WERI-Rb-1 (cell line): ENCODE measurements around the gene IFT88.

Experiments
- DNase-seq: peaks from one replicate; pipeline ENCODE4 v3.0.0-alpha.2; 2020
- H3K27ac ChIP-seq: fragments of 250-450 bp; sonication (Bioruptor Pico); 2 replicates; pipeline ENCODE4 v1.5.1; 2020; ENCODE audit warnings: mild to moderate bottlenecking, moderate library complexity
- H3K27me3 ChIP-seq: fragments of 250-450 bp; sonication (Bioruptor Pico); 2 replicates; pipeline ENCODE4 v1.5.1; 2021; ENCODE audit warnings: mild to moderate bottlenecking, low read depth, moderate library complexity; ENCODE audit not compliant: insufficient read depth, severe bottlenecking
- H3K36me3 ChIP-seq: fragments of 250-450 bp; sonication (Bioruptor Pico); 2 replicates; pipeline ENCODE4 v1.5.1; 2020; ENCODE audit warnings: mild to moderate bottlenecking, moderate library complexity
- H3K4me3 ChIP-seq: 2 replicates; pipeline ENCODE4 v1.5.1; 2011; ENCODE audit warnings: low read depth, mild to moderate bottlenecking, control low read depth, low read length
- H3K9me3 ChIP-seq: fragments of 250-450 bp; sonication (Bioruptor Pico); 2 replicates; pipeline ENCODE4 v1.5.1; 2021; ENCODE audit warnings: mild to moderate bottlenecking, moderate library complexity; ENCODE audit not compliant: severe bottlenecking
- TF ChIP-seq, protein P1 (sequence below): IDR thresholded peaks from 2 replicates; pipeline ENCODE4 v1.5.1; 2011; ENCODE audit warnings: low read depth, mild to moderate bottlenecking, control low read depth, inconsistent platforms, low read length

The IFT88 gene

DNA sequence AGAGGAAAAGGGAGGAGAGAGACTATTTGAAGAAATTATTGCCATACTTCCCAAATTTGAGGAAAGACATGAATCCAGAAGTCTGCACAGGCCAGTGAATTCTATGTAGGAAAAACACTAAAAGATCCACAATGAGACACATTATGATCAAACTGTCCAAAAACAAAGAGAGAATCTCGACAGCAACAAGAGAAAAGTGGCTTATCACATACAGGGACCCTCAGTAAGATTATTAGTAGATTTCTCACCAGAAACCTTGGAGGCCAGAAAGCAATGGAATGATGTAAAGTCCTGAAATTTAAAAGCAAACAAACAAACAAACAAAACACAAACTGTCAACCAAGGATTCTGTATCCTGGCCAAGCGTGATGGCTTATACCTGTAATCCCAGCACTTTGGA is 80.8 kb downstream of the IFT88 start:
- TF ChIP-seq, protein P1, sequence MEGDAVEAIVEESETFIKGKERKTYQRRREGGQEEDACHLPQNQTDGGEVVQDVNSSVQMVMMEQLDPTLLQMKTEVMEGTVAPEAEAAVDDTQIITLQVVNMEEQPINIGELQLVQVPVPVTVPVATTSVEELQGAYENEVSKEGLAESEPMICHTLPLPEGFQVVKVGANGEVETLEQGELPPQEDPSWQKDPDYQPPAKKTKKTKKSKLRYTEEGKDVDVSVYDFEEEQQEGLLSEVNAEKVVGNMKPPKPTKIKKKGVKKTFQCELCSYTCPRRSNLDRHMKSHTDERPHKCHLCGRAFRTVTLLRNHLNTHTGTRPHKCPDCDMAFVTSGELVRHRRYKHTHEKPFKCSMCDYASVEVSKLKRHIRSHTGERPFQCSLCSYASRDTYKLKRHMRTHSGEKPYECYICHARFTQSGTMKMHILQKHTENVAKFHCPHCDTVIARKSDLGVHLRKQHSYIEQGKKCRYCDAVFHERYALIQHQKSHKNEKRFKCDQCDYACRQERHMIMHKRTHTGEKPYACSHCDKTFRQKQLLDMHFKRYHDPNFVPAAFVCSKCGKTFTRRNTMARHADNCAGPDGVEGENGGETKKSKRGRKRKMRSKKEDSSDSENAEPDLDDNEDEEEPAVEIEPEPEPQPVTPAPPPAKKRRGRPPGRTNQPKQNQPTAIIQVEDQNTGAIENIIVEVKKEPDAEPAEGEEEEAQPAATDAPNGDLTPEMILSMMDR = no peak
- no peak overlapping the region for H3K4me3 ChIP-seq
- H3K27me3 ChIP-seq = no peaks in the 10 kb centered on the region
- H3K36me3 ChIP-seq = no peaks in the 10 kb centered on the region; the same call in 1 of the 2 replicates
- H3K27ac ChIP-seq = no peak overlapping the region
- no peaks in the 10 kb centered on the region for H3K9me3 ChIP-seq
- no peak for DNase-seq

DNA sequence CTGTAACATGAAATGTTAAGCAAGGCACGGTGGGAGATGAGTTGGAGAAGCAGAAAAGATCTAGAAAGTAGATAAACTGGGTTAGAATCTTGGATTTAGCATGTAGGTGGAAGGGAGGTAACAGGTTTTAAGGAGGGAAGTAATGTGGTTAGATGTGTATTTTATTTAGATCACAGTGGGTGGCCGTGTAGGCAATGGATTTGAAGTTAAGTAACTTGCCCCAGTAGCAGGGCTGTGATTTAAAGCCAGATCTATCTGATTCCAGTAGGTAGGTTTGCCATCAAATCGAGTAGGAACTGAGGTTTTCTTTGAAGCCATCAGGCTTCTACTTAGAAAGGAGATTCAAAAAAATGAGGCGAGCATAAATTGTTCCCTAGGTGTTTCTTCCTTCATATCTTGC is 86.0 kb downstream of the IFT88 start:
- Histone ChIP-seq H3K9me3 (no peaks in the 10 kb centered on the region), H3K36me3 (no peaks in the 10 kb centered on the region; the same call in 1 of the 2 replicates), H3K27ac (no peak overlapping the region), H3K27me3 (no peaks in the 10 kb centered on the region), H3K4me3 (no peak overlapping the region)
- TF ChIP-seq, protein P1 = no peak
- no peak for DNase-seq

DNA sequence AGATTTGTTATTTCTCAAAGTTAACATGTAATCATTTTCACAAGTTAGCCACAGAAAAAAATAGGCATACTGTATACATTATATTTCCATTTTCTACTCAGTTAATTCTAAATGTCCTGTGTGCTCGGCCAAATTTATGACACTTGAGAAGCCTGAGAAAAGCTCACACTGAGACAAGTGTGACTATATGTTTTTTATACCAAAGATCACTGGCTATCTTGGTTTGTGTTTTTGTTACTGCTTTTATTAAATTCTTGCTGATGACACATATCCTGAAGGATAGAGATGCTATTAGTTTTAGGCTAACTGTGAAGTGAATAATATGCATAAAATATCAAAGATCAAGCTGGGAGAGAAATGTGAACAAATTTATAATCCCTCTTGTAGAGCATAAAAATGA is 87.2 kb downstream of the IFT88 start:
- H3K9me3 ChIP-seq = no peaks in the 10 kb centered on the region
- H3K4me3 ChIP-seq = no peak overlapping the region
- TF ChIP-seq, protein P1 = no peak
- H3K27ac ChIP-seq = no peak overlapping the region
- H3K27me3 ChIP-seq = no peaks in the 10 kb centered on the region
- H3K36me3 ChIP-seq = no peaks in the 10 kb centered on the region
- no peak for DNase-seq

DNA sequence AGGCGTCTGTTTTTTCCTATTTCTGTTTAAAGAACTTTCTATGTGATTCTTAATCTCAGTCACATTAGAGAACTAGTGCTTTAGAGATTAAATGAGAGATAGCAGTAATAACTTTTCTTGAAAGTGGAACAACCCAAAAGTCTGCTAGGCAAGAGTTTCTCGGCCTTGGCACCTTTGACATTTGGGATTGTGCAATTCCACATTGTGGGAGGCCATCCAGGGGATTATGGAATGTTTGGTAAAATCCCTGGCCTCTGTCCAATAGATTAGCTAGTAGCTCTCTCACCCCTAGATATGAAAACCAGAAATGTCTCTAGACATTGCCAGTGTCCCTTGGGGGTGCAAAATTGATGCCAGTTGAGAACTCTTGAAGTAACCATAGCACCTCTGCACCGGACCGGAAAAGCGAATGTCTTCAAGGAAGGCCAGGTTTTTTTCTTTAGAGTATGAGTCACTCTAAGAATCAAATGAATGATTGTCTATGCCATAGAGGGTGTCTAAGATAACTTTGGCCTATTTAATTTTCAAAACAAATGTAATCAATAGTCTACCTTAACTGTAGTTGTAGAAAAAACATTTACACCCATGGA is 91.6 kb downstream of the IFT88 start:
- Histone ChIP-seq H3K4me3 (no peak overlapping the region), H3K27me3 (no peaks in the 10 kb centered on the region), H3K27ac (no peak overlapping the region), H3K36me3 (no peaks in the 10 kb centered on the region), H3K9me3 (no peaks in the 10 kb centered on the region)
- DNase-seq = no peak
- TF ChIP-seq, protein P1 = no peak

DNA sequence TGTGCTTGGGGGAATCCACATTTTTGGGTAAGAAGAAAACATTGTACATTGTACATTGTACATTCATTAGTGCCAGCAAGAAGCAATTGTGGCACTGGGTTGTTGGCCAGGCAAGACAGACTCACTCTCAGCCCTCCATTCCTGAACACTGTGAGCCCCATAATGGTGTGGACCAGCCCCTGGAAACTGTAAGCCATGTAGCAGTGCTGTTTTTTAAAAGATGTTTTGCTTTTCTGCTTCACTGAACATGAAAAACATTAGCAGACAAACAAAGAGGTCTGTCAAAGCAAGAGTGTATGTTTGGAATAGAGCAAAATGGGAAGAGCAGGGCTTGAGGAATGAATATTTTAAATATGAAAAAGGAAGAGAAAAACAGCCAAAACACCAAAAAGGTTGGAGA is 97.4 kb downstream of the IFT88 start:
- TF ChIP-seq, protein P1 = no peak

DNA sequence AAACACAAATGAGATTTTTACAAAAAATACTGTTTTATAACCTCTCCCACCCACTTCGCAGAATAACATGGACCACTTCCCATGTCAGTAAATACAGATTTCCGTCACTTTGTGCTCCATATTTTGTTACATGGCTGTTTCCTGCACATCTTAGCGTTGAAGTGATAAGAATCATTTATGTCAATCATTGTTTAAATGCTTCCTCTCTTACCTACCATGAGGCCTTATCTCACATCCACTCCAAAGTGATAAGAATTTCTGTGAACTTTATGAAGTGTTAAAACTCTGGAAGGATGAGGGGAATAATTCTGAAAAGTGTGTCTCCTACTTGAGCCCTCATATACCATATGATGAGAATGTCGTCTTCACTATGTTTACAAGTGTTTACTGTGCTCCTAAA is 100.0 kb downstream of the IFT88 start:
- no peaks in the 10 kb centered on the region for H3K36me3 ChIP-seq
- no peak for DNase-seq
- H3K4me3 ChIP-seq = no peak overlapping the region
- no peaks in the 10 kb centered on the region for H3K27me3 ChIP-seq
- TF ChIP-seq, protein P1 = no peak
- no peak overlapping the region for H3K27ac ChIP-seq
- no peaks in the 10 kb centered on the region for H3K9me3 ChIP-seq

More for the DNA sequence above, 97.4 kb downstream of the IFT88 start:
- Histone ChIP-seq H3K27ac (no peak overlapping the region), H3K9me3 (no peaks in the 10 kb centered on the region), H3K4me3 (no peak overlapping the region), H3K36me3 (no peaks in the 10 kb centered on the region), H3K27me3 (no peaks in the 10 kb centered on the region)
- DNase-seq = no peak
